H9 (cell line): ENCODE measurements around the gene SPINT1. TPM values are rescaled to one million over a fixed set of nuclear protein-coding genes. Genes with fewer than 3 reads are reported as not detected.

Experiments
- DNase-seq: peaks from one replicate; pipeline ENCODE4 v3.0.0-alpha.2; 2017
- H2AFZ ChIP-seq: one replicate; pipeline ENCODE4 v1.6.1; 2013; ENCODE audit warnings: mild to moderate bottlenecking, low read length, control low read depth, moderate library complexity
- H2AK5ac ChIP-seq: 2 replicates; pipeline ENCODE4 v1.6.1; 2013; ENCODE audit warnings: low read length, control low read depth, mixed read lengths; ENCODE audit not compliant: insufficient read length
- H2BK120ac ChIP-seq: one replicate; pipeline ENCODE4 v1.6.1; 2013; ENCODE audit warnings: low read depth, mild to moderate bottlenecking, low read length, control low read depth, inconsistent platforms; ENCODE audit not compliant: poor library complexity, severe bottlenecking
- H2BK12ac ChIP-seq: 2 replicates; pipeline ENCODE4 v1.6.1; 2013; ENCODE audit warnings: low read length, control low read depth, mixed read lengths, low read depth; ENCODE audit not compliant: insufficient read length
- H2BK15ac ChIP-seq: 2 replicates; pipeline ENCODE4 v1.6.1; 2013; ENCODE audit warnings: low read depth, low read length, control low read depth
- H2BK20ac ChIP-seq: one replicate; pipeline ENCODE4 v1.6.1; 2013; ENCODE audit warnings: low read depth, mild to moderate bottlenecking, low read length, control low read depth, inconsistent platforms; ENCODE audit not compliant: poor library complexity, severe bottlenecking
- H2BK5ac ChIP-seq: 2 replicates; pipeline ENCODE4 v1.6.1; 2013; ENCODE audit warnings: low read length, control low read depth, mixed read lengths; ENCODE audit not compliant: insufficient read length
- H3K14ac ChIP-seq: 2 replicates; pipeline ENCODE4 v1.6.1; 2013; ENCODE audit warnings: low read length, control low read depth; ENCODE audit not compliant: insufficient read depth
- H3K18ac ChIP-seq: 2 replicates; pipeline ENCODE4 v1.6.1; 2013; ENCODE audit warnings: low read depth, mild to moderate bottlenecking, mixed read lengths, low read length, control low read depth; ENCODE audit not compliant: insufficient read length
- H3K23ac ChIP-seq: 2 replicates; pipeline ENCODE4 v1.6.1; 2013; ENCODE audit warnings: low read length, control low read depth, mixed read lengths, low read depth; ENCODE audit not compliant: insufficient read length
- H3K23me2 ChIP-seq: 2 replicates; pipeline ENCODE4 v1.6.1; 2013; ENCODE audit warnings: low read depth, mild to moderate bottlenecking, mixed read lengths, low read length, control low read depth; ENCODE audit not compliant: insufficient read length, poor library complexity, severe bottlenecking
- H3K27ac ChIP-seq: 2 replicates; pipeline ENCODE4 v1.5.1; 2013; ENCODE audit warnings: low read length, control low read depth, mixed read lengths, low read depth; ENCODE audit not compliant: insufficient read length
- H3K27me3 ChIP-seq: 2 replicates; pipeline ENCODE4 v1.6.1; 2013; ENCODE audit warnings: low read length, control low read depth, inconsistent platforms; ENCODE audit not compliant: insufficient read depth
- H3K4ac ChIP-seq: 2 replicates; pipeline ENCODE4 v1.6.1; 2013; ENCODE audit warnings: low read depth, mild to moderate bottlenecking, control low read depth, inconsistent platforms, low read length, moderate library complexity
- H3K4me1 ChIP-seq: 2 replicates; pipeline ENCODE4 v1.6.1; 2013; ENCODE audit warnings: low read length, control low read depth, inconsistent platforms; ENCODE audit not compliant: insufficient read depth
- H3K4me2 ChIP-seq: 2 replicates; pipeline ENCODE4 v1.6.1; 2013; ENCODE audit warnings: low read length, control low read depth, mixed read lengths; ENCODE audit not compliant: insufficient read length, insufficient read depth
- H3K56ac ChIP-seq: 2 replicates; pipeline ENCODE4 v1.6.1; 2013; ENCODE audit warnings: low read depth, mild to moderate bottlenecking, mixed read lengths, low read length, control low read depth; ENCODE audit not compliant: insufficient read length
- H3K79me1 ChIP-seq: 2 replicates; pipeline ENCODE4 v1.6.1; 2013; ENCODE audit warnings: low read depth, mild to moderate bottlenecking, moderate library complexity, low read length, control low read depth, inconsistent platforms; ENCODE audit not compliant: insufficient read depth, poor library complexity, severe bottlenecking
- H3K79me2 ChIP-seq: 2 replicates; pipeline ENCODE4 v1.6.1; 2013; ENCODE audit warnings: low read length, control low read depth, inconsistent platforms; ENCODE audit not compliant: insufficient read depth
- H3K9ac ChIP-seq: 2 replicates; pipeline ENCODE4 v1.6.1; 2013; ENCODE audit warnings: low read length, control low read depth, mixed read lengths; ENCODE audit not compliant: insufficient read length; ENCODE audit errors: extremely low read depth
- H3K9me3 ChIP-seq: one replicate; pipeline ENCODE4 v1.6.1; 2013; ENCODE audit warnings: low read depth, low read length, inconsistent platforms; ENCODE audit not compliant: control insufficient read depth
- H3T11ph ChIP-seq: one replicate; pipeline ENCODE4 v1.6.1; 2013; ENCODE audit warnings: mild to moderate bottlenecking, low read length, control low read depth, inconsistent platforms
- H4K20me1 ChIP-seq: one replicate; pipeline ENCODE4 v1.6.1; 2013; ENCODE audit not compliant: control insufficient read depth, insufficient read length, insufficient read depth
- H4K5ac ChIP-seq: 2 replicates; pipeline ENCODE4 v1.6.1; 2013; ENCODE audit warnings: low read depth, mild to moderate bottlenecking, mixed read lengths, low read length, control low read depth; ENCODE audit not compliant: insufficient read length
- H4K8ac ChIP-seq: replicated peaks from 2 replicates; pipeline ENCODE4 v1.6.1; 2013; ENCODE audit warnings: low read length, control low read depth, mixed read lengths, low read depth; ENCODE audit not compliant: insufficient read length
- H4K91ac ChIP-seq: 2 replicates; pipeline ENCODE4 v1.6.1; 2013; ENCODE audit warnings: low read depth, mild to moderate bottlenecking, moderate library complexity, mixed read lengths, low read length, control low read depth; ENCODE audit not compliant: insufficient read length
- H3K27ac Mint-ChIP-seq, 3 experiments: 2 replicates in 2 of 3; 3 replicates in 1 of 3; pipeline ENCODE4 v1.8.0; 2020 to 2021; ENCODE audit warnings: mixed read lengths in 3 of 3, mild to moderate bottlenecking in 1 of 3, moderate library complexity in 1 of 3
- H3K27me3 Mint-ChIP-seq: 2 replicates; pipeline ENCODE4 v1.8.0; 2021; ENCODE audit warnings: low read depth, mild to moderate bottlenecking, moderate library complexity, mixed read lengths
- H3K36me3 Mint-ChIP-seq, 3 experiments: 2 replicates in 2 of 3; 3 replicates in 1 of 3; pipeline ENCODE4 v1.8.0; 2020 to 2021; ENCODE audit warnings: low read depth in 3 of 3, mixed read lengths in 3 of 3; ENCODE audit not compliant: insufficient read depth in 1 of 3
- H3K4me1 Mint-ChIP-seq, 2 experiments: 2 replicates each; pipeline ENCODE4 v1.8.0; 2020; ENCODE audit warnings: mixed read lengths in 2 of 2
- H3K4me3 Mint-ChIP-seq, 2 experiments: 2 replicates in 1 of 2; 3 replicates in 1 of 2; pipeline ENCODE4 v1.8.0; 2020 to 2021; ENCODE audit warnings: mild to moderate bottlenecking in 2 of 2, mixed read lengths in 2 of 2, moderate library complexity in 1 of 2
- H3K9me3 Mint-ChIP-seq, 2 experiments: 2 replicates in 1 of 2; 3 replicates in 1 of 2; pipeline ENCODE4 v1.8.0; 2020; ENCODE audit warnings: mild to moderate bottlenecking in 2 of 2, mixed read lengths in 2 of 2, moderate library complexity in 1 of 2
- WGBS: extraction: QIAGEN DNeasy Blood & Tissue Kit; methylation state at CpG from one replicate; pipeline ENCODE4 v1.1.7; 2013; ENCODE audit warnings: missing lambda C conversion rate, low lambda C conversion rate, mixed read lengths; ENCODE audit not compliant: insufficient read length; ENCODE audit errors: extremely low coverage; 5-methylcytosine and 5-hydroxymethylcytosine counted together
- total RNA-seq: library from RNA; stranded (reverse); gene quantifications from 2 replicates; pipeline ENCODE4 v1.2.1, GENCODE V29; 2021
- TF ChIP-seq, protein P1 (sequence below): fragments of 200-600 bp; sonication (generic); conservative IDR thresholded peaks from 3 replicates; pipeline ENCODE4 v1.8.0; 2021; ENCODE audit warnings: antibody characterized with exemption, mild to moderate bottlenecking

Gene SPINT1
- total RNA-seq, 1 experiment from 2014 or later, result 130 TPM

DNA sequence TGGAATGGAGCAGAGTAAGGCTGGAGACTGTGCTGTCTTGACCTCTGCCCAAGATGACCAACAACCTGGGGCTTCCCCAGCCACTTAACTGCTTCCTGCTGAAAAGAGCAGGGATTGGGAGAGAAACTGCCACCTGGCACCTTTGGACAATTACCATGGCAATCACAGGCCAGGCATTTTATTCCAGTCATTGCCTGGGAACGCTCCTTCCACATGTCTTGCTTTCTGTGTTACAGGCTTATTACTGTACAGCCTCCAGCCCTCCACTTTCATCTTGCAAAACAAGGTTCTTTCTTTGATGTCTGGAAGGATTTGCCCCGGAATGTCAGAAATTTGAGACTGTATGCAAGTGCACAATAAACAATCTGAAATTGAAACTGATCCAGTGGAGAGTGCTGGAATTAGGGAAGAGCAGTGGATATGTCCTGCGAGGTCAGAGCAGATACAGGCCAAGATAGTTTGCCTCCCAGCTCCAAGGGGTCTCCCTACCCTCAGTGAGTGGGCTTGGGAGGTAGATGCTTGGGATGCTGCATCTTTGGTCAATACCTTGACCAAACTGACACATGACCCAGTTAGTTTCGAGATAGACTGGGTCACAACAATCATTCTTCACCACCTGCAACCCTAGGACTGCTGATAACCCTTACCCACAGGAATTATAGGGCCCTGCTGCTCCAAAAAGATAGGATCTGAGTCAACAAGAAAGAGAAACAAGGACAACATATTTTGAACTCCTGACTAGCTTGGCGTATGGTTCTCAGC lies 18.0 kb upstream of the SPINT1 start:
- TF ChIP-seq, protein P1, sequence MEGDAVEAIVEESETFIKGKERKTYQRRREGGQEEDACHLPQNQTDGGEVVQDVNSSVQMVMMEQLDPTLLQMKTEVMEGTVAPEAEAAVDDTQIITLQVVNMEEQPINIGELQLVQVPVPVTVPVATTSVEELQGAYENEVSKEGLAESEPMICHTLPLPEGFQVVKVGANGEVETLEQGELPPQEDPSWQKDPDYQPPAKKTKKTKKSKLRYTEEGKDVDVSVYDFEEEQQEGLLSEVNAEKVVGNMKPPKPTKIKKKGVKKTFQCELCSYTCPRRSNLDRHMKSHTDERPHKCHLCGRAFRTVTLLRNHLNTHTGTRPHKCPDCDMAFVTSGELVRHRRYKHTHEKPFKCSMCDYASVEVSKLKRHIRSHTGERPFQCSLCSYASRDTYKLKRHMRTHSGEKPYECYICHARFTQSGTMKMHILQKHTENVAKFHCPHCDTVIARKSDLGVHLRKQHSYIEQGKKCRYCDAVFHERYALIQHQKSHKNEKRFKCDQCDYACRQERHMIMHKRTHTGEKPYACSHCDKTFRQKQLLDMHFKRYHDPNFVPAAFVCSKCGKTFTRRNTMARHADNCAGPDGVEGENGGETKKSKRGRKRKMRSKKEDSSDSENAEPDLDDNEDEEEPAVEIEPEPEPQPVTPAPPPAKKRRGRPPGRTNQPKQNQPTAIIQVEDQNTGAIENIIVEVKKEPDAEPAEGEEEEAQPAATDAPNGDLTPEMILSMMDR, result no peak
- Histone ChIP-seq H3K4me1 (peaks cover 2% of the 10 kb centered on the region; the same call in 1 of the 2 replicates), H2AK5ac (no peak overlapping the region), H2BK120ac (no peak overlapping the region), H3K27ac (no peak overlapping the region), H4K20me1 (no peaks in the 10 kb centered on the region), H2AFZ (no peak overlapping the region), H3T11ph (no peak overlapping the region), H4K8ac (no peak overlapping the region), H2BK20ac (no peak overlapping the region), H3K4ac (no peak overlapping the region), H3K4me2 (no peak overlapping the region), H3K23ac (no peak overlapping the region), H3K9me3 (no peaks in the 10 kb centered on the region), H2BK12ac (no peak overlapping the region), H3K14ac (no peak overlapping the region), H3K27me3 (no peaks in the 10 kb centered on the region), H3K18ac (no peak overlapping the region), H2BK5ac (no peak overlapping the region), H3K23me2 (no peaks in the 10 kb centered on the region), H3K9ac (no peak overlapping the region), H3K79me1 (no peaks in the 10 kb centered on the region), H2BK15ac (no peak overlapping the region), H4K91ac (no peak overlapping the region), H3K79me2 (no peaks in the 10 kb centered on the region), H4K5ac (no peak overlapping the region), H3K56ac (no peak overlapping the region)
- no peaks in the 10 kb centered on the region for H3K9me3 Mint-ChIP-seq
- H3K27me3 Mint-ChIP-seq, result no peaks in the 10 kb centered on the region; the same call in 1 of the 2 replicates
- H3K27ac Mint-ChIP-seq, result no peak overlapping the region
- H3K4me1 Mint-ChIP-seq, result peaks cover 5 to 6% of the 10 kb centered on the region in 2 experiments
- H3K4me3 Mint-ChIP-seq, result no peak overlapping the region
- no CpG with 5 or more reads among the region's 5 CpGs for WGBS
- H3K36me3 Mint-ChIP-seq, result no peaks in the 10 kb centered on the region
- no peak for DNase-seq
